H1 (cell line): ENCODE results near the gene C12orf56.

Experiments
- EZH2 ChIP-seq: fragments of 200-600 bp; sonication (generic); IDR thresholded peaks from 2 replicates; pipeline ENCODE4 v1.7.1; 2012; ENCODE audit warnings: low read depth, mild to moderate bottlenecking, moderate library complexity, low read length, inconsistent platforms; ENCODE audit not compliant: severe bottlenecking
- JUN ChIP-seq: IDR thresholded peaks from 2 replicates; pipeline ENCODE4 v1.6.1; 2011; ENCODE audit warnings: low read depth, mild to moderate bottlenecking, improper control_type of control experiment, low read length
- JUND ChIP-seq: IDR thresholded peaks from 2 replicates; pipeline ENCODE4 v1.6.1; 2011; ENCODE audit warnings: mild to moderate bottlenecking, improper control_type of control experiment, low read length
- KDM5A ChIP-seq: fragments of 200-600 bp; IDR thresholded peaks from 2 replicates; pipeline ENCODE4 v1.7.1; 2012; ENCODE audit warnings: mild to moderate bottlenecking, low read length, inconsistent platforms, mixed read lengths
- POLR2A ChIP-seq, 2 experiments: IDR thresholded peaks; 1 replicate in 1 of 2; 2 replicates in 1 of 2; pipeline ENCODE4 v1.6.1; 2011; ENCODE audit warnings: low read depth in 2 of 2, low read length in 2 of 2, mild to moderate bottlenecking in 2 of 2; ENCODE audit errors: control extremely low read depth in 1 of 2
- RFX5 ChIP-seq: IDR thresholded peaks from 2 replicates; pipeline ENCODE4 v1.6.1; 2011; ENCODE audit warnings: low read depth, low read length, improper control_type of control experiment, borderline replicate concordance
- SP1 ChIP-seq: IDR thresholded peaks from 2 replicates; pipeline ENCODE4 v1.6.1; 2011; ENCODE audit warnings: low read depth, low read length
- TAF1 ChIP-seq: IDR thresholded peaks from 2 replicates; pipeline ENCODE4 v1.6.1; 2011; ENCODE audit warnings: mild to moderate bottlenecking, low read depth, low read length
- TAF7 ChIP-seq: optimal IDR thresholded peaks from 2 replicates; pipeline ENCODE3; 2011; ENCODE audit warnings: low read depth, mild to moderate bottlenecking, inconsistent platforms, low read length, moderate library complexity, borderline replicate concordance
- TBP ChIP-seq: IDR thresholded peaks from 2 replicates; pipeline ENCODE4 v1.6.1; 2011; ENCODE audit warnings: low read depth, low read length, improper control_type of control experiment
- ZNF274 ChIP-seq: IDR thresholded peaks from 2 replicates; pipeline ENCODE4 v1.7.0; 2012; ENCODE audit warnings: low read length, borderline replicate concordance; ENCODE audit errors: extremely low read depth
- TF ChIP-seq, protein P1 (sequence below), 3 experiments: IDR thresholded peaks; 1 replicate in 2 of 3; 2 replicates in 1 of 3; pipeline versions ENCODE4 v1.5.1 to v1.6.1; 2011; ENCODE audit warnings: low read length in 3 of 3, mild to moderate bottlenecking in 3 of 3, inconsistent platforms in 2 of 3, low read depth in 1 of 3, moderate library complexity in 1 of 3; ENCODE audit not compliant: insufficient read depth in 1 of 3; ENCODE audit errors: control extremely low read depth in 1 of 3
- TF ChIP-seq, protein P2 (sequence below): IDR thresholded peaks from 2 replicates; pipeline ENCODE4 v1.6.1; 2012; ENCODE audit warnings: inconsistent platforms

DNA sequence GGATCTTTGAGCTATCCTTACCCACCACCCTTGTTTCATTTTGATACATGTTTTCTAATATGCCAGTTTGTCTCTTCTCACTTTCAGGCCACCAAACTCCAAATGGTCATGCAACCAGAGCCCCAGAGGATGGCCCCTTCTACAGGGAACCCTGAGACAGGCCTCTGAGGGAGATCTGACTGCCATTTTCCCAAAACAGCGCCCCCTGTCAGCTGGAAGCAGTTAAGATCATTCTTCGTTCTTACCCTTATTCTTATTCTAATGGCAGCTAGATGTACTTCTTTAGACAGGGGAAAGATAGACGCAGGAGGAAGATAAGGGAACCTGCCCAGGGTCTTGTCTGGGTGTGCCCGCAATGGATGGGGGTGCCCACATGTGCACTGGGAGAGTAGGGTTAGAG is 38.4 kb downstream of the C12orf56 start:
- TF ChIP-seq EZH2 = no peak
- TF ChIP-seq, protein P1, sequence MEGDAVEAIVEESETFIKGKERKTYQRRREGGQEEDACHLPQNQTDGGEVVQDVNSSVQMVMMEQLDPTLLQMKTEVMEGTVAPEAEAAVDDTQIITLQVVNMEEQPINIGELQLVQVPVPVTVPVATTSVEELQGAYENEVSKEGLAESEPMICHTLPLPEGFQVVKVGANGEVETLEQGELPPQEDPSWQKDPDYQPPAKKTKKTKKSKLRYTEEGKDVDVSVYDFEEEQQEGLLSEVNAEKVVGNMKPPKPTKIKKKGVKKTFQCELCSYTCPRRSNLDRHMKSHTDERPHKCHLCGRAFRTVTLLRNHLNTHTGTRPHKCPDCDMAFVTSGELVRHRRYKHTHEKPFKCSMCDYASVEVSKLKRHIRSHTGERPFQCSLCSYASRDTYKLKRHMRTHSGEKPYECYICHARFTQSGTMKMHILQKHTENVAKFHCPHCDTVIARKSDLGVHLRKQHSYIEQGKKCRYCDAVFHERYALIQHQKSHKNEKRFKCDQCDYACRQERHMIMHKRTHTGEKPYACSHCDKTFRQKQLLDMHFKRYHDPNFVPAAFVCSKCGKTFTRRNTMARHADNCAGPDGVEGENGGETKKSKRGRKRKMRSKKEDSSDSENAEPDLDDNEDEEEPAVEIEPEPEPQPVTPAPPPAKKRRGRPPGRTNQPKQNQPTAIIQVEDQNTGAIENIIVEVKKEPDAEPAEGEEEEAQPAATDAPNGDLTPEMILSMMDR (IDR thresholded peaks at IDR 0.05; ENCODE audit: control extremely low read depth in 1 of 3, insufficient read depth in 1 of 3, low read depth in 1 of 3, low read length in 3 of 3) = peak; percentile 7 to 39 (median 29); a peak in 3 of 4 replicates
- TF ChIP-seq JUND = no peak
- TF ChIP-seq JUN = no peak
- no peak for TF ChIP-seq TBP
- no peak for TF ChIP-seq KDM5A
- no peak for TF ChIP-seq SP1
- no peak for TF ChIP-seq TAF7
- no peak for TF ChIP-seq ZNF274
- TF ChIP-seq POLR2A (IDR thresholded peaks at IDR 0.05; ENCODE audit: control extremely low read depth in 1 of 2, low read depth in 2 of 2, low read length in 2 of 2) = no peak
- TF ChIP-seq, protein P2, sequence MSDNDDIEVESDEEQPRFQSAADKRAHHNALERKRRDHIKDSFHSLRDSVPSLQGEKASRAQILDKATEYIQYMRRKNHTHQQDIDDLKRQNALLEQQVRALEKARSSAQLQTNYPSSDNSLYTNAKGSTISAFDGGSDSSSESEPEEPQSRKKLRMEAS = no peak
- no peak for TF ChIP-seq TAF1
- no peak for TF ChIP-seq RFX5
